H1 (cell line): ENCODE results near the gene YAF2. TPM values are rescaled to one million over a fixed set of nuclear protein-coding genes. Genes with fewer than 3 reads are reported as not detected.

Experiments used
- BCL11A ChIP-seq, 2 experiments: IDR thresholded peaks; one replicate each; pipeline ENCODE4 v1.6.1; 2011; ENCODE audit warnings: low read depth in 2 of 2, low read length in 2 of 2, mild to moderate bottlenecking in 2 of 2
- CTCF ChIP-seq, 3 experiments: IDR thresholded peaks; 1 replicate in 2 of 3; 2 replicates in 1 of 3; pipeline versions ENCODE4 v1.5.1 to v1.6.1; 2011; ENCODE audit warnings: low read length in 3 of 3, mild to moderate bottlenecking in 3 of 3, inconsistent platforms in 2 of 3, low read depth in 1 of 3, moderate library complexity in 1 of 3; ENCODE audit not compliant: insufficient read depth in 1 of 3; ENCODE audit errors: control extremely low read depth in 1 of 3
- HDAC6 ChIP-seq: IDR thresholded peaks from one replicate; pipeline ENCODE4 v1.7.1; 2012; ENCODE audit warnings: low read depth, mild to moderate bottlenecking, inconsistent platforms, low read length, moderate library complexity
- RNF2 ChIP-seq: fragments of 200-900, 300-1000 bp; sonication (generic); IDR thresholded peaks from 2 replicates; pipeline ENCODE4 v1.7.1; 2016; ENCODE audit warnings: borderline replicate concordance, low read depth, mild to moderate bottlenecking, antibody characterized with exemption, low read length; ENCODE audit not compliant: poor library complexity, severe bottlenecking; ENCODE audit errors: missing control alignments
- SAP30 ChIP-seq: fragments of 300-600 bp; sonication (generic); IDR thresholded peaks from 2 replicates; pipeline ENCODE4 v1.7.1; 2012; ENCODE audit warnings: low read length, moderate library complexity, mild to moderate bottlenecking, inconsistent platforms; ENCODE audit not compliant: insufficient read depth, insufficient replicate concordance
- TCF12 ChIP-seq: IDR thresholded peaks from 2 replicates; pipeline ENCODE4 v1.6.1; 2011; ENCODE audit warnings: low read depth, mild to moderate bottlenecking, low read length
- YY1 ChIP-seq: IDR thresholded peaks from 2 replicates; pipeline ENCODE4 v1.6.1; 2011; ENCODE audit warnings: low read depth, mild to moderate bottlenecking, low read length
- polyA plus RNA-seq, 7 experiments: library from polyadenylated mRNA; depleted of rRNA in 3 of 7; stranded (reverse) in 5 of 7; unstranded in 2 of 7; fragments of >200 nt in 5 of 7; fragments of 200-250 nt in 2 of 7; gene quantifications; 1 replicate in 5 of 7; 2 replicates in 1 of 7; 4 replicates in 1 of 7; pipeline versions ENCODE4 v1.2.1 to v1.2.3, GENCODE V29; 2011 to 2013; ENCODE audit warnings: missing spikeins in 2 of 7, mixed read lengths in 2 of 7
- total RNA-seq: library from RNA; stranded (reverse); fragmentation: NEBNext Ultra II Directional; extraction: Animal tissue kit (Norgen Biotek cat#: 25700); gene quantifications from 2 replicates; pipeline ENCODE4 v1.2.1, GENCODE V29; 2021

Gene YAF2
- total and polyA plus RNA-seq, 2 of the 8 experiments (the other 6 are each of a cell fraction or from before 2014, with no cell fraction given) = 0.50 to 2.2 TPM

- TF ChIP-seq SAP30 = no peak
- TF ChIP-seq YY1 = 0 out of 2 replicates have a peak, but pooled peaks have one; percentile 22
- TF ChIP-seq TCF12 = no peak
- no peak for TF ChIP-seq BCL11A (IDR thresholded peaks at IDR 0.05; ENCODE audit: low read depth in 2 of 2, low read length in 2 of 2)
- no peak for TF ChIP-seq CTCF (IDR thresholded peaks at IDR 0.05; ENCODE audit: control extremely low read depth in 1 of 3, insufficient read depth in 1 of 3, low read depth in 1 of 3, low read length in 3 of 3)
- TF ChIP-seq HDAC6 = no peak
- TF ChIP-seq RNF2 = no peak
Observed at GRCh38 chr12:42237853-42238239, 202 bp downstream of the YAF2 start (continued).
